Kidney epithelial cell (primary cell): ENCODE results near the gene MACF1. TPM values are rescaled to one million over a fixed set of nuclear protein-coding genes. Genes with fewer than 3 reads are reported as not detected.
A peak's percentile ranks its signal among the peaks of the same experiment; 100 is the strongest.

Experiments
- DNase-seq: peaks from one replicate; pipeline ENCODE4 v3.0.0-alpha.2; 2010; ENCODE audit warnings: low read depth
- H3K27me3 ChIP-seq: 2 replicates; pipeline ENCODE4 v1.6.0; 2011; ENCODE audit warnings: low read length; ENCODE audit not compliant: control insufficient read depth, insufficient read depth
- H3K36me3 ChIP-seq: 2 replicates; pipeline ENCODE4 v1.5.1; 2011; ENCODE audit warnings: low read length; ENCODE audit not compliant: control insufficient read depth, insufficient read depth
- H3K4me3 ChIP-seq: 2 replicates; pipeline ENCODE4 v1.5.1; 2011; ENCODE audit warnings: low read depth, mild to moderate bottlenecking, control low read depth, low read length
- total RNA-seq: library from RNA; depleted of rRNA; stranded (reverse); fragments of >200 nt; gene quantifications from 2 replicates; pipeline ENCODE4 v1.2.3, GENCODE V29; 2015
- TF ChIP-seq, protein P1 (sequence below): IDR thresholded peaks from 2 replicates; pipeline ENCODE4 v1.5.1; 2011; ENCODE audit warnings: mild to moderate bottlenecking, moderate library complexity, low read length, control low read depth, inconsistent platforms; ENCODE audit not compliant: insufficient read depth, poor library complexity, severe bottlenecking

The MACF1 gene
- total RNA-seq, 1 donor from 2014 or later: 279 TPM

DNA sequence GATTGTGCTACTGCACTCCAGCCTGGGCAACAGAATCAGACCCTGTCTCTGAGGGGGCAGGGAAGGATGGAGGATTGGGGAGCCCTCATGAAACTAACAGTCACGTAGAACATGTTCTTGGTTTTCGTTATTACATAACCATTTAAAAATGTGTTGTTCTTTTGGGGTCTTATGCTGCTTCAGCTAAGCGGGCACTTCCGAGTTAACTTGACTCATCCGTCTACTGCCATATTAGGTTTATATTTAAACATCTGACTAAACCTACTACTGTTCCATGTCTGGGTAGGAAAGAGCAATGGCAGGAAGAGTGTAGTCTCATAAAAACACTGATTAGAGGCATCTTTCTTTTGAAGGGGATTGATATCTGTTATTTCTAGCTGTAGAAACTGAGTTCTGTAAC lies 227.4 kb downstream of the MACF1 start:
- TF ChIP-seq, protein P1, sequence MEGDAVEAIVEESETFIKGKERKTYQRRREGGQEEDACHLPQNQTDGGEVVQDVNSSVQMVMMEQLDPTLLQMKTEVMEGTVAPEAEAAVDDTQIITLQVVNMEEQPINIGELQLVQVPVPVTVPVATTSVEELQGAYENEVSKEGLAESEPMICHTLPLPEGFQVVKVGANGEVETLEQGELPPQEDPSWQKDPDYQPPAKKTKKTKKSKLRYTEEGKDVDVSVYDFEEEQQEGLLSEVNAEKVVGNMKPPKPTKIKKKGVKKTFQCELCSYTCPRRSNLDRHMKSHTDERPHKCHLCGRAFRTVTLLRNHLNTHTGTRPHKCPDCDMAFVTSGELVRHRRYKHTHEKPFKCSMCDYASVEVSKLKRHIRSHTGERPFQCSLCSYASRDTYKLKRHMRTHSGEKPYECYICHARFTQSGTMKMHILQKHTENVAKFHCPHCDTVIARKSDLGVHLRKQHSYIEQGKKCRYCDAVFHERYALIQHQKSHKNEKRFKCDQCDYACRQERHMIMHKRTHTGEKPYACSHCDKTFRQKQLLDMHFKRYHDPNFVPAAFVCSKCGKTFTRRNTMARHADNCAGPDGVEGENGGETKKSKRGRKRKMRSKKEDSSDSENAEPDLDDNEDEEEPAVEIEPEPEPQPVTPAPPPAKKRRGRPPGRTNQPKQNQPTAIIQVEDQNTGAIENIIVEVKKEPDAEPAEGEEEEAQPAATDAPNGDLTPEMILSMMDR: no peak
- H3K36me3 ChIP-seq: peaks cover 2% of the 10 kb centered on the region
- H3K4me3 ChIP-seq: no peak overlapping the region
- DNase-seq: no peak
- no peaks in the 10 kb centered on the region for H3K27me3 ChIP-seq

DNA sequence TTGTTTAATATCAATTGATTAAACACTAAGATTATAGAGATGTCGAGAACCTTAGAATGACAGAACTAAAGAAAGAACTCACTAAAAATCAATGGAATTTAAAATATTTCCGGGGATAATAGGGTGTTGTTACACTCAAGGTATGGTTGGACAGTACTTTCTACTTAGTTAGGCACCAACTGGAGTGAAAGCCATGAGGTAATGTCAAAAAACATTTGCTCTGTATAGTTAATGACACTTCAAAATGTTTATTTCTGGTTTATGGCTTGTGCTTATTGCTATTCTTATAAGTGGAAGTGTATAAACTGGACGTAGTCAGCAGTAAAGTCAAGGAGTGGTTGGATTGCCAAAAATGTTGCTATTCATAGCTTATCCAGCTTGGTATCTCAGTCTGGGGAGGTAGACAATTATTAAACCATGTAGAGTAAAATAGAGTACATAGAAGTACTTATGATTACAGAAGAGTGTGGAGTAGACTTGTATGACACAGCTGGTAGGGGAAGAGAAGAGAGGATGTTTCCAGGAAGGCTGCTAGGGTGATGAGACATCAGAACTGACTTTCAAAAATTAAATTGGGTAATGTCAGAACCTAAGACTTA lies 230.4 kb downstream of the MACF1 start:
- Histone ChIP-seq H3K4me3 (no peak overlapping the region), H3K36me3 (peaks cover 3% of the 10 kb centered on the region), H3K27me3 (no peaks in the 10 kb centered on the region)
- TF ChIP-seq, protein P1: no peak
- DNase-seq: peak; percentile 45

DNA sequence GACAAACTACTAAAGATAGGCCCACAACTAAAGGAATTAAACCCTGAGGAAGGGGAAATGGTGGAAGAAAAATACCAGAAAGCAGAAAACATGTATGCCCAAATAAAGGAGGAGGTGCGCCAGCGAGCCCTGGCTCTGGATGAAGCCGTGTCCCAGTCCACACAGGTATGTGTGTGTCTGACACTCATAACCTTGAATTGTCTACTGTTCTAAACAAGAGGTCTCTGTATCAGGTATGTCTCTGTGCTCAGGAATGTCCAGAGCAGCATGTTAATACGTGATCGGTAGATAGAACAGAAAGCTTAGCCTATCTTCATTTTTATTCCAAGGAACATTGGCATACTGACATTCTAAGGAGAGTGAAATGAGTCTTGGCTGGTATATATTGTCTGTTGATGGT lies 231.1 kb downstream of the MACF1 start:
- TF ChIP-seq, protein P1: no peak
- no peaks in the 10 kb centered on the region for H3K27me3 ChIP-seq
- H3K36me3 ChIP-seq: peaks cover 5% of the 10 kb centered on the region
- no peak overlapping the region for H3K4me3 ChIP-seq
- no peak for DNase-seq

DNA sequence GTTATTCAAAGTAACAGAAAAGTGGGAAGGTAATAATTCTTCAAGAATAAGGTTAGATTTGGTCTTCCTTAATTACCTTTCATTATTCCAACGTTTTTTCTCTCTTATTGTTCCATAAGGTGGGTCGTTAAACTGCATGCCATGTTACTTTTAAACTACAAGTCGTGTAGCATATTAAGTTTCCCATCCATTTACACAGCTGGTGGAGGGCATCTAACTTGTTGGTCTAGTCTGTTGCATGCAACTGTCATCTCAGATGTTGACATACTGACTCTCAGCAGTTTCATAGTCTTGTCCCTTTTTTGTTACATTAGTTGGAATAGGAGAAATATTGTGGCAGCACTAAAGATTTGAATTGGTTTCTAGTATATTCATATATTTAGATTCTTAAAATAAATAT lies 232.3 kb downstream of the MACF1 start:
- Histone ChIP-seq H3K36me3 (peaks cover 5% of the 10 kb centered on the region), H3K27me3 (no peaks in the 10 kb centered on the region), H3K4me3 (no peak overlapping the region)
- TF ChIP-seq, protein P1: no peak
- no peak for DNase-seq

DNA sequence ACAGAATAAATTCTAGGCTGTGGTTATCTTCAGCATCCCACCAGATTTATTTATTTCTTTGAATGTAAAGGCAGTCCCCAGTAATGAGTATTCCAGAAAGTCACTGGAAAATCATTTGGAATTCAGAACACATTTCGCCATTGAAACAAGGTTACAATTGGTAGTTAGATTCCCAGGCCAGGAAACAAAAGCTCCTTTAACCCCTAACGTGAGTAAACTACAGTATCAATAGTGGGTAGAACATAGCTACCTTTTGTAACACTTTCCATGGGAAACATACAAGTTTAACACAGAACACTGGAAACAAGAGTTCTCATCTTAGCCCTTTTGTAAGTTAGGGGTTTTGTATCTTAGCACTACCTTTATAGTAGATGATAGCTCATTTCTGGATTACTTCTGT lies 233.5 kb downstream of the MACF1 start:
- Histone ChIP-seq H3K4me3 (no peak overlapping the region), H3K27me3 (no peaks in the 10 kb centered on the region), H3K36me3 (peaks cover 7% of the 10 kb centered on the region)
- TF ChIP-seq, protein P1: no peak
- DNase-seq: no peak

DNA sequence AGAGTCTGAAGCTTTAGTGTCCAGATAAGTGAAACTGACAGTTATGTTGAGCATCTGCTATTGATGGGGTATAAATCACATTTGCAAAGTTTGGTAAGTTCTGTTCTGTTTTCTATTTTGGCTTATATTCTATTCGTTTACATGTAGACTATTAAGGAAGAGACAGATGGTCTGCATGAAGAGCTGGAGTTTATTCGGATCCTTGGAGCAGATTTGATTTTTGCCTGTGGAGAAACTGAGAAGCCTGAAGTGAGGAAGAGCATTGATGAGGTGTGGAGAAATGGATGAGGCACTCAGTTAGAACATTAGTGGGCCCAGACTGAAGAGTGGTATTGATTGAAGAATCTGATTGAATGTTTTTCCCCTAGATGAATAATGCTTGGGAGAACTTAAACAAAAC lies 236.4 kb downstream of the MACF1 start:
- no peak for DNase-seq
- no peak overlapping the region for H3K4me3 ChIP-seq
- no peaks in the 10 kb centered on the region for H3K27me3 ChIP-seq
- TF ChIP-seq, protein P1: no peak
- H3K36me3 ChIP-seq: peaks cover 5% of the 10 kb centered on the region
